ENCODE results near the gene FABP7.

FABP7 gene

GRCh38 chr6:122791310-122791679, 11.8 kb downstream of the FABP7 start:
- DNase-seq (ENCODE audit: insufficient read length, low spot score) = no peak
- no peak for FAIRE-seq

GRCh38 chr6:122792766-122793165, 13.2 kb downstream of the FABP7 start:
- DNase-seq (ENCODE audit: insufficient read length, low spot score) (no peak), FAIRE-seq (no peak)

GRCh38 chr6:122797537-122797936, 18.0 kb downstream of the FABP7 start:
- no peak for DNase-seq (ENCODE audit: insufficient read length, low spot score)
- FAIRE-seq = no peak

GRCh38 chr6:122798099-122798641, 18.7 kb downstream of the FABP7 start:
- FAIRE-seq = peak; percentile 21
- DNase-seq (ENCODE audit: insufficient read length, low spot score) = no peak

GRCh38 chr6:122799140-122799745, 19.7 kb downstream of the FABP7 start:
- FAIRE-seq = no peak
- DNase-seq (ENCODE audit: insufficient read length, low spot score) = no peak

GRCh38 chr6:122799916-122800686, 20.6 kb downstream of the FABP7 start:
- DNase-seq (ENCODE audit: insufficient read length, low spot score) = no peak
- FAIRE-seq = no peak

GRCh38 chr6:122800906-122801305, 21.4 kb downstream of the FABP7 start:
- FAIRE-seq (no peak), DNase-seq (ENCODE audit: insufficient read length, low spot score) (no peak)

DNA sequence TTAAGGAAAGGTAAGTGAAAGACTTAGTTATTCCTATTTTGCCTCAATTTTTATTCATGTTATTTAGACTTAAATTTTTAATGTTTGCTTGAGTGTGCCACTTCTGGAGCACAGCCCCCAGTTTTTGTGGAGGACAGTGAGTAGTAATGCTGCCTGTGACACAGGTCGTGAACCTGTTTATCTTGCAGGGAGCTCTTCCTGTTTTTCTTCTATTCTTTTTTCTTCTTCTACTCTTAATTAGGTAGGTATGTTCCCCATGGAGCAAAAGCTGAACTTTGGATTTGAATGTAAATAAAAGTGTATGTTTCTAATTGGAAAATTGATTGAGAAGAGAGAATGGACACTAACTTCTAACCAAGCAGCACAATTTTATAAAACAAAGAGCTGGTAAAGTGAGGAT, 21.9 kb downstream of the FABP7 start:
- no peak for FAIRE-seq
- no peak for DNase-seq (ENCODE audit: insufficient read length, low spot score)

DNA sequence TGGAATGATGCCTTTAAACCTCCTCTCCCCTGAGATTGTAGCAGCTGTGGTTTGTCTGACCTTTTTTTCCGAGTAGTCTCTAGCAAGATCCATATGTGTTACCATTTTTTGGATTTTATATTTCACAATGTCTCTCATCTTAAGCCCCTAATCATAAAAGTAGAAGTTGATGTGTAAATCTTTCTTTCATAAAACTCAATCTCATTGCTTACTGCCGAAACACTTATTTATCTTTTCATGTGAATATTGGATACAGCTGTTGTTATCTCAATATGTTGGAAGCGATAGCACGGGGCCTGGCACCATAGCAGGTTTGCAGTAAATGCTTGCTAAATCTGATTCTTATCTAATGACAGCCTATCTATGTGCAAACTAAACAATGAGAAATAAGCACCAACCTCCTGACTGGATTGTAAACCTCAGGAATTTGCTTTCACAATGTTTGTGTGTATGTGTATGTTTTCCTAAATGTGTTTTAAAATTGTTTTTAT, 23.7 kb downstream of the FABP7 start:
- no peak for FAIRE-seq
- no peak for DNase-seq (ENCODE audit: insufficient read length, low spot score)

DNA sequence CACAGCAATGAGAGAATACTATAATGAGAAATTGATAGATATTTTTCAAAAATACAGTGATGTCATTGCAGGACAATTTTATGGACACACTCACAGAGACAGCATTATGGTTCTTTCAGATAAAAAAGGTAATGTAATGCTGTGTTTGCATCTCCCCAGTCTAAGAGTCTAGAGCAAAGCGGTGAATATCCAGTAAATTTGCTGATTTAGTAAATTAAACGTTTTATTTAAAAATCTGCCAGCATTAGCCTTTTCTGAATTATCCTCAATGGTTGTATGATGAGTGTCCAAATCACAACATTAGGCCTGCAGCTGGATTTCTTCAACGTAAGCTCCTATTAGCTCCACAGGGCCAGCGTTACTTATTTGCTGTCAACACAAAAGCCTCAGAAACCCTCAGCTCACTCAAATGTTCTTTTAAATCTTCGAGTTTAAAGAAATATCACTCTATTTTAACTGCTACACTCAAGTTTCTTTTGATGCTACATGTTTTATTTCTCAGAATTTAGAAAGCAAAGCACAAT, 25.5 kb downstream of the FABP7 start:
- DNase-seq (ENCODE audit: insufficient read length, low spot score) = no peak
- no peak for FAIRE-seq

DNA sequence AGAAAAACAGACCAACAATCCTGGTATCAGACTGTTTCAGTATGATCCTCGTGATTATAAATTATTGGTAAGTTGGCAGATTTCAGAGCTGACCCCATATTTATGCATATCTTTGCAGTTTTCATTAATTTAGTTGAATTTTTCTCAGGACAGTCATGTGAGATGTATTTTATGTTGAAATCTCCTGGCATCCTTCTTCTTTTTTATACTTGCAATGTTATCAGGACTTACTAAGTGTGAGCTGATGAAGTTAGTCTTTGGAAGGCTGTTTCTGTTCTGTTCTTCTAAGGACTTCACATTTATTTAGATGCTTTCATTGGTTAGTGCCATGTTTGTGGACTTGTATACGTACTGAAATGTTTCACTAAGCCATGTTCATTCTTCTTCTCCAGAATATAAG, 26.8 kb downstream of the FABP7 start:
- no peak for DNase-seq (ENCODE audit: insufficient read length, low spot score)
- FAIRE-seq = no peak

GRCh38 chr6:122808121-122808885, 28.8 kb downstream of the FABP7 start:
- DNase-seq (ENCODE audit: insufficient read length, low spot score) (no peak), FAIRE-seq (no peak)

DNA sequence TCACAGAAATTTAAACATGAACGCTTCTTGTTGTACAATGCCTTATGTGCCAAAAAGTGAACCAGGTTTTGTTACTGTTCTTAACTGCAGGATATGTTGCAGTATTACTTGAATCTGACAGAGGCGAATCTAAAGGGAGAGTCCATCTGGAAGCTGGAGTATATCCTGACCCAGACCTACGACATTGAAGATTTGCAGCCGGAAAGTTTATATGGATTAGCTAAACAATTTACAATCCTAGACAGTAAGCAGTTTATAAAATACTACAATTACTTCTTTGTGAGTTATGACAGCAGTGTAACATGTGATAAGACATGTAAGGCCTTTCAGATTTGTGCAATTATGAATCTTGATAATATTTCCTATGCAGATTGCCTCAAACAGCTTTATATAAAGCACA, 29.5 kb downstream of the FABP7 start:
- DNase-seq (ENCODE audit: insufficient read length, low spot score) = no peak
- FAIRE-seq = no peak

- FAIRE-seq = no peak
- no peak for DNase-seq (ENCODE audit: insufficient read length, low spot score)
Observed at GRCh38 chr6:122809691-122810090, 30.2 kb downstream of the FABP7 start.

DNA sequence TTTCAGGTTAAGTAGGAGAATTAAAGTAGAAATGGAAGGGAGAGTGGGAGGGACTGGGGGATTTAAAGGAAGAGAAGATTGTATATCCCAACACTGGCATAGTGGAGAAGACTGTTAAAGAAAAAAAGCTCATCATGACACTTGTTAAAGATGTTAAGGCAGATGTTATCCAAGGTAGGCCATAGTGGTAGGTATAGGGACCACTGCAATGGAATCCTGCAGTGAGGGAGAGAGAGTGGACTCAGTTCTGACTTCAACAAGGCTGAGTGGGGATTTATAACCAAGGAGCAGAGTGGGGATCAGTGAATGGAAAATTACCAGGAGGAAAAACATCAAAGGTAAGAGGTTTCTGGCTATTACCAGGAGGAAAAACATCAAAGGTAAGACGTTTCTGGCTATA, 30.7 kb downstream of the FABP7 start:
- no peak for DNase-seq (ENCODE audit: insufficient read length, low spot score)
- no peak for FAIRE-seq

DNA sequence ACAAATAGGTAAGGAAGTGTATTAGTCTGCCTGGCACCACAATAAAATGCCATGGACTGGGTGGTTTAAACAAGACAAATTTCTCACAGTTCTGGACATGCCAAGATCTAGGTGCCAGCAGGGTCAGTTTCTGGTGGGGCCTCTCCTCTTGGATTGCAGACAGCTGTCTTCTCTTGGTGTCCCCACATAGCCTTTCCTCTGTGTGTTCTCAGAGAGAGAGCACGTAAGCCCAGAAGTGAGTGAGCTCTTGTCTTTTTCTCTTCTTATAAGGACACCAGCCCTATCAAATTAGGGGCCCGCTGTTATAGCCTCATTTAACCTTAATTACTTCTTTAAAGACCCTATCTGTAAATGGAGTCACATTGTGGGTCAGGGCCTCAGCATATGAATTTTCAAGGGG, 37.8 kb downstream of the FABP7 start:
- DNase-seq (ENCODE audit: insufficient read length, low spot score) = no peak
- no peak for FAIRE-seq

GRCh38 chr6:122817766-122818165, 38.2 kb downstream of the FABP7 start:
- no peak for DNase-seq (ENCODE audit: insufficient read length, low spot score)
- FAIRE-seq = no peak

- DNase-seq (ENCODE audit: insufficient read length, low spot score) (no peak), FAIRE-seq (no peak)
Observed at GRCh38 chr6:122818866-122819265, 39.4 kb downstream of the FABP7 start.

DNA sequence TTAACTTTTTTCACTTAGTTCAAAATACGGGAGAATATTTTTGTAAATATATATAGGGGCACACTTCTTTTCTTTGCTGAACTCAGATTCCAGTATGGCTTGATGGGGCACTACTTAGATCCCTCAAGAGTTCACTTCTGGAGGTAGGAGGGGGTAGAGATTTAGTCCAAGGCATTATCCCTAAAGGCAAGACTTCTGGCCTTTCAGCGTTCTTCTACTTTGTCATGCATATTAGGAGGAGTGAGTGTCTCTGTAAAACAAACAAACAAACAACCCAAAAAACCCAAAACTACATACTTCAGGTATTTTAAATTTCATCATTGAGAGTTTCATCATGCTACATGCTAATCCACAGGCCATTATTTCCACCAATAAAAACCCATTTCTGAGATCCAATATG, 41.6 kb downstream of the FABP7 start:
- DNase-seq (ENCODE audit: insufficient read length, low spot score) = no peak
- FAIRE-seq = no peak

DNA sequence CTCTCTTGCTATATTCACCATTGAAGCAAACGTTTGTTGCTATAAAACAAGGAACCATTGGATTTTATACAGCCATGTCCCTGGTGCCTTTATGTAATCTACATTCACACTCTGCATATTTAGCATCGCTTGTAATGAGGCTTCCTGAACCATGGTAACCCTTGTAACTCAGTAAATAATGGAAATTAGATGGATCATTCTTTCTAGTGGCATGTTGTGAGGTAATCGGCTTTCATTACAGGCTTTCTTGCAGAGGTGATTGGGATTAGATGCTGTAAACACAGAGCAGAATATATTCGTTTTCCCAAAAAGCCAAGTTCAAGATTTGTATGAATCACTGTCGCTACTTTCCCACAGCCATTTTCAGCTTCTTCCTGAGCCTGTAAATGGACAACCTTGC, 45.6 kb downstream of the FABP7 start:
- no peak for DNase-seq (ENCODE audit: insufficient read length, low spot score)
- no peak for FAIRE-seq

DNA sequence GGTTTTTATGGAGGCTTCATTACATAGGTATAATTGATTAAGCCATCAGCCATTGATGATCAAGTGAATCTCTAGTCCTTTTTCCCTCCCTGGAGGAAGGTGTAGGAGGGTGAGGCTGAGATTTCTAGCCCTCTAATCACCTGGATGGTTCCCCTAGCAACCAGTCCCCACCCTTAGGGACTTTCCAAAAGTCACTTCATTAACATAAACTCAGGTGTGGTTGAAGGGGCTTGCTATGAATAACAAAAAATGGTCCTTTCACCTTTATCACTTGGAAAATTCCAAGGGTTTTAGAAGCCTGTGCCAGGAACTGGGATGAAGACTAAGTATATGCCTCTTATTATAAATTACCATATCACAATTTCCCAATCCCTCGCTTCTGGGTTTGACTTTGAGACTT, 49.9 kb downstream of the FABP7 start:
- FAIRE-seq (no peak), DNase-seq (ENCODE audit: insufficient read length, low spot score) (no peak)

Data from GM19239 (cell line).